Esophagus squamous epithelium (tissue), 4 donors: ENCODE measurements around the gene RTKN.

Source experiments
- POLR2A ChIP-seq, 4 donors: fragments of 450-650 bp; IDR thresholded peaks; one replicate each; pipeline ENCODE4 v1.6.1; 2017; ENCODE audit warnings: antibody characterized with exemption in 4 of 4, mild to moderate bottlenecking in 4 of 4, moderate library complexity in 3 of 4
- TF ChIP-seq, protein P1 (sequence below), 6 experiments: fragments of 450-650 bp in 4 of 6; fragments of 200-600 bp in 2 of 6; sonication (generic) in 2 of 6; IDR thresholded peaks; one replicate each; pipeline ENCODE4 v1.5.1; 2016 to 2019; ENCODE audit warnings: antibody characterized with exemption in 6 of 6, mild to moderate bottlenecking in 4 of 6, moderate library complexity in 4 of 6

DNA sequence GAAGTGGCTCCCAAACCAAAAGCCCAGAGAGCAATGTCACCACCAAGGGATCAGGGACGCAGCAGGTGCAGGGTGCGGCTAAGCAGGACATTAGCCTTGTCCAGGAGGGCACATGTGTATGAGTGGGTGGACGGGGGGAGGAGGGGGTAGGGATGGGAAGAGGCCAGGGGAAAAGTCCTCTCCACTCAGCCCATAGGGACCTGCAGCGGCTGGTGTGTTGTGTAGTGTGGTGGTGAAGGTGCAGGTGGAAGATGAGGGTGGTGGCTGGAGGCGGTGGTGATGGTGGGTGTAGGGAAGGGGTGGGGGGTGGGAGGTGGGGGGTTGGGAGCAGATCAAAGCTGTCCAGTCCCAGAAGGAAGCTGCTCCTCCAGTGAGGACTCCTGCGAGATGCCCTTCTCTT is 24.0 kb downstream of the RTKN start:
- TF ChIP-seq, protein P1, sequence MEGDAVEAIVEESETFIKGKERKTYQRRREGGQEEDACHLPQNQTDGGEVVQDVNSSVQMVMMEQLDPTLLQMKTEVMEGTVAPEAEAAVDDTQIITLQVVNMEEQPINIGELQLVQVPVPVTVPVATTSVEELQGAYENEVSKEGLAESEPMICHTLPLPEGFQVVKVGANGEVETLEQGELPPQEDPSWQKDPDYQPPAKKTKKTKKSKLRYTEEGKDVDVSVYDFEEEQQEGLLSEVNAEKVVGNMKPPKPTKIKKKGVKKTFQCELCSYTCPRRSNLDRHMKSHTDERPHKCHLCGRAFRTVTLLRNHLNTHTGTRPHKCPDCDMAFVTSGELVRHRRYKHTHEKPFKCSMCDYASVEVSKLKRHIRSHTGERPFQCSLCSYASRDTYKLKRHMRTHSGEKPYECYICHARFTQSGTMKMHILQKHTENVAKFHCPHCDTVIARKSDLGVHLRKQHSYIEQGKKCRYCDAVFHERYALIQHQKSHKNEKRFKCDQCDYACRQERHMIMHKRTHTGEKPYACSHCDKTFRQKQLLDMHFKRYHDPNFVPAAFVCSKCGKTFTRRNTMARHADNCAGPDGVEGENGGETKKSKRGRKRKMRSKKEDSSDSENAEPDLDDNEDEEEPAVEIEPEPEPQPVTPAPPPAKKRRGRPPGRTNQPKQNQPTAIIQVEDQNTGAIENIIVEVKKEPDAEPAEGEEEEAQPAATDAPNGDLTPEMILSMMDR (IDR thresholded peaks at IDR 0.05) = no peak
- TF ChIP-seq POLR2A (IDR thresholded peaks at IDR 0.05) = no peak
